B cell (primary cell): ENCODE measurements around the gene TMEM87A. TPM values are rescaled to one million over a fixed set of nuclear protein-coding genes. Genes with fewer than 3 reads are reported as not detected.

Experiments used
- ATAC-seq: fragments of 200-7000 bp; cut with Tn5 transposase; one replicate; pipeline ENCODE4 v1.10.0; 2021; ENCODE audit warnings: low read depth, mild to moderate bottlenecking, moderate number of reproducible peaks, moderate library complexity
- CTCF ChIA-PET: fragments of 350-600 bp; sonication (Branson Sonifier 250); formaldehyde crosslinking; loops from one replicate; lab custom pipeline; 2021; ENCODE audit warnings: antibody characterized with exemption, inconsistent platforms; lab: Charles Lee
- POLR2A ChIA-PET: fragments of 350-600 bp; sonication (Branson Sonifier 250); formaldehyde crosslinking; loops from one replicate; lab custom pipeline; 2021; ENCODE audit warnings: antibody characterized with exemption; lab: Charles Lee
- DNase-seq: peaks from one replicate; pipeline ENCODE4 v3.0.0; 2013
- H2AFZ ChIP-seq: 2 replicates; pipeline ENCODE4 v1.6.1; 2012; ENCODE audit warnings: mild to moderate bottlenecking, low read depth, low read length; ENCODE audit not compliant: insufficient read depth, poor library complexity, severe bottlenecking
- H3K27ac ChIP-seq, 2 donors: 1 replicate in 1 of 2; 2 replicates in 1 of 2; pipeline ENCODE4 v1.5.1; 2012 to 2013; ENCODE audit warnings: low read length in 2 of 2, mild to moderate bottlenecking in 2 of 2, moderate library complexity in 1 of 2
- H3K27me3 ChIP-seq, 4 experiments: fragments of 200-600 bp in 1 of 4; sonication (generic) in 1 of 4; replicated peaks in 1 of 4; 1 replicate in 2 of 4; 2 replicates in 2 of 4; pipeline versions ENCODE4 v1.6.1 to v1.7.0; 2013 to 2016; ENCODE audit warnings: low read length in 3 of 4, mild to moderate bottlenecking in 2 of 4, mixed read lengths in 1 of 4, moderate library complexity in 1 of 4; ENCODE audit not compliant: insufficient read depth in 4 of 4, control insufficient read depth in 3 of 4; ENCODE audit errors: control extremely low read depth in 1 of 4
- H3K36me3 ChIP-seq, 2 experiments: replicated peaks in 1 of 2; 1 replicate in 1 of 2; 2 replicates in 1 of 2; pipeline versions ENCODE4 v1.6.1 to v1.7.1; 2013; ENCODE audit warnings: low read length in 1 of 2; ENCODE audit not compliant: insufficient read depth in 2 of 2, control insufficient read depth in 1 of 2; ENCODE audit errors: control extremely low read depth in 1 of 2, extremely low read depth in 1 of 2
- H3K4me1 ChIP-seq, 2 donors: fragments of 200-600 bp in 1 of 2; sonication (generic) in 1 of 2; 1 replicate in 1 of 2; 2 replicates in 1 of 2; pipeline versions ENCODE4 v1.5.1 to v1.6.1; 2013 to 2017; ENCODE audit warnings: low read length in 2 of 2; ENCODE audit not compliant: control insufficient read depth in 2 of 2, insufficient read depth in 2 of 2
- H3K4me2 ChIP-seq: replicated peaks from 2 replicates; pipeline ENCODE3; 2012; ENCODE audit warnings: mild to moderate bottlenecking, low read depth, low read length; ENCODE audit not compliant: poor library complexity, severe bottlenecking
- H3K4me3 ChIP-seq, 5 experiments: fragments of 200-600 bp in 1 of 5; sonication (generic) in 1 of 5; 1 replicate in 3 of 5; 2 replicates in 2 of 5; pipeline versions ENCODE4 v1.5.1 to v1.7.0; 2011 to 2016; ENCODE audit warnings: low read length in 4 of 5, mild to moderate bottlenecking in 4 of 5, low read depth in 2 of 5, control low read depth in 1 of 5, moderate library complexity in 1 of 5; ENCODE audit not compliant: insufficient read depth in 1 of 5; ENCODE audit errors: control extremely low read depth in 1 of 5, extremely low read depth in 1 of 5
- H3K79me2 ChIP-seq: fragments of 200-600 bp; sonication (generic); one replicate; pipeline ENCODE4 v1.6.0; 2016; ENCODE audit warnings: low read length; ENCODE audit not compliant: control insufficient read depth, insufficient read depth
- H3K9ac ChIP-seq: fragments of 200-600 bp; sonication (generic); 2 replicates; pipeline ENCODE4 v1.6.1; 2017; ENCODE audit warnings: mild to moderate bottlenecking, low read length, moderate library complexity
- H3K9me3 ChIP-seq, 3 donors: one replicate each; pipeline versions ENCODE4 v1.6.1 to v1.7.1; 2013; ENCODE audit warnings: low read length in 2 of 3; ENCODE audit not compliant: control insufficient read depth in 2 of 3, insufficient read depth in 1 of 3; ENCODE audit errors: control extremely low read depth in 1 of 3
- H4K20me1 ChIP-seq: 2 replicates; pipeline ENCODE4 v1.6.0; 2012; ENCODE audit warnings: mild to moderate bottlenecking, low read length; ENCODE audit not compliant: insufficient read depth, control insufficient read depth, poor library complexity, severe bottlenecking
- H3K27ac Mint-ChIP-seq: one replicate; pipeline ENCODE4 v1.8.0; 2021; ENCODE audit warnings: mixed read lengths
- H3K27me3 Mint-ChIP-seq: one replicate; pipeline ENCODE4 v1.8.0; 2021; ENCODE audit warnings: mixed read lengths
- H3K4me1 Mint-ChIP-seq: one replicate; pipeline ENCODE4 v1.8.0; 2021; ENCODE audit warnings: mixed read lengths
- H3K4me3 Mint-ChIP-seq: one replicate; pipeline ENCODE4 v1.8.0; 2021; ENCODE audit warnings: mixed read lengths
- H3K9me3 Mint-ChIP-seq: one replicate; pipeline ENCODE4 v1.8.0; 2022; ENCODE audit warnings: mixed read lengths; ENCODE audit not compliant: insufficient read depth
- EZH2 ChIP-seq: IDR thresholded peaks from 2 replicates; pipeline ENCODE4 v1.6.1; 2012; ENCODE audit warnings: borderline replicate concordance, low read depth, mild to moderate bottlenecking, moderate library complexity, low read length; ENCODE audit not compliant: insufficient read depth, poor library complexity, severe bottlenecking
- WGBS: methylation state at CpG from one replicate; pipeline ENCODE4 v1.1.5; 2013; ENCODE audit warnings: missing lambda C conversion rate; ENCODE audit not compliant: insufficient coverage; 5-methylcytosine and 5-hydroxymethylcytosine counted together
- intact Hi-C: fragments of 100-400 bp; cut with micrococcal nuclease; formaldehyde crosslinking; loops from one replicate; pipeline ENCODE4 v1.10.0; 2022
- polyA plus RNA-seq: library from polyadenylated mRNA; depleted of rRNA; stranded (reverse); fragments of >200 nt; gene quantifications from 2 replicates; pipeline ENCODE4 v1.2.3, GENCODE V29; 2012
- total RNA-seq, 2 donors: library from RNA; stranded (reverse); fragments of 120-200 nt in 1 of 2; gene quantifications; 1 replicate in 1 of 2; 2 replicates in 1 of 2; pipeline versions ENCODE4 v1.2.3 to v1.2.4, GENCODE V29; 2013 to 2022
- TF ChIP-seq, protein P1 (sequence below): fragments of 200-600 bp; IDR thresholded peaks from one replicate; pipeline ENCODE4 v1.8.0; 2022; ENCODE audit warnings: antibody characterized with exemption, mild to moderate bottlenecking

Gene TMEM87A
- total and polyA plus RNA-seq, 2 donors (not counting 1 experiment from before 2014, with no cell fraction given): 14.5 to 61.5 TPM

DNA sequence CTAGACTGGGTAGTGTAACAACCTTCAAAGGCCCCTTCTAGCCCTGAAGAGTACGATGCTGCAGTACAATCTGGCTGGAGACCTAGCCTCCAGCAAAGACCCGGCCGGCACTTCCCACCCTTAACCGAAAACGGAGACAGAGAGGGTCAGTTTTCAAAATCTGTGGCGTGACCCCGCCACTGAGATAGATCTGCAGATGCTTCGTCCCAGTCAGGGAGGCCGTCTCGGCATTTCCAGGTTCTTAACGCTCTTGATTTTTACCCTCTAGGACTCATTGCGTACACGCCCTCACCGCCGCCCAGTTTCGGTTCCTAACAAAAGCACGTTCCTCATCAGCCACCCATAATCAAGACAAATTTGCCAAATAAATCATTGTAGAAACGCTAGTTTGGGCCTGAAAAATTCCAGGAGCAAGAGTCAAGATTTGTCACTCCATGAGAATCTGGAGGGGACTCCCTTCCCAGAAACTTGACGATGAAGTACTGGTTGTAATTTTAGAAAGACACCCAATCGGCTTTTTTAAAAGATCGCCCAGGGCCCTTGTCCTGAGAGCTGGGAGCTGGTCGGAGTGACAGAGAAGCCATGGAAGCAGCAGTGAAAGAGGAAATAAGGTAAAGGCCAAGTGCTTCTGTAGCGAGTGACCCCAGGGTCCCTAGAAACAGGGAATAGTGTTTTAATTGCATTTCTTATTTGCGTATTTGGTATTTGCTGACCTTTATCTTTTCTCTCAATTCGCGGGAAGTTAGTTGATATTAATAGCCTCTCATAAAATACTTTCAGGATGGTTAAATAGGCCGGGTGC, 868 bp upstream of the TMEM87A start:
- TF ChIP-seq, protein P1, sequence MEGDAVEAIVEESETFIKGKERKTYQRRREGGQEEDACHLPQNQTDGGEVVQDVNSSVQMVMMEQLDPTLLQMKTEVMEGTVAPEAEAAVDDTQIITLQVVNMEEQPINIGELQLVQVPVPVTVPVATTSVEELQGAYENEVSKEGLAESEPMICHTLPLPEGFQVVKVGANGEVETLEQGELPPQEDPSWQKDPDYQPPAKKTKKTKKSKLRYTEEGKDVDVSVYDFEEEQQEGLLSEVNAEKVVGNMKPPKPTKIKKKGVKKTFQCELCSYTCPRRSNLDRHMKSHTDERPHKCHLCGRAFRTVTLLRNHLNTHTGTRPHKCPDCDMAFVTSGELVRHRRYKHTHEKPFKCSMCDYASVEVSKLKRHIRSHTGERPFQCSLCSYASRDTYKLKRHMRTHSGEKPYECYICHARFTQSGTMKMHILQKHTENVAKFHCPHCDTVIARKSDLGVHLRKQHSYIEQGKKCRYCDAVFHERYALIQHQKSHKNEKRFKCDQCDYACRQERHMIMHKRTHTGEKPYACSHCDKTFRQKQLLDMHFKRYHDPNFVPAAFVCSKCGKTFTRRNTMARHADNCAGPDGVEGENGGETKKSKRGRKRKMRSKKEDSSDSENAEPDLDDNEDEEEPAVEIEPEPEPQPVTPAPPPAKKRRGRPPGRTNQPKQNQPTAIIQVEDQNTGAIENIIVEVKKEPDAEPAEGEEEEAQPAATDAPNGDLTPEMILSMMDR: no peak
- no peak for TF ChIP-seq EZH2
- CTCF ChIA-PET: interaction anchor here (0.9 to 1.1 kb wide), 2 partner anchors 54 to 65 kb away, joined by 3 read pairs; no protein-coding TSS in a partner anchor
- intact Hi-C loops: loop anchor here (1.0 to 10.0 kb wide), 9 partner anchors 55 to 857 kb away; partner anchors contain the start of genes EHD4, JMJD7, RTF1 and SNAP23
- H3K27me3 ChIP-seq: no peaks in the 10 kb centered on the region
- H3K27me3 Mint-ChIP-seq: no peaks in the 10 kb centered on the region
- H4K20me1 ChIP-seq: peaks cover 5% of the 10 kb centered on the region
- H3K4me1 ChIP-seq: peaks cover 26 to 28% of the 10 kb centered on the region in 2 donors
- H3K36me3 ChIP-seq: peaks cover 0 to 25% of the 10 kb centered on the region in 2 experiments
- peak overlapping the region; percentile 79 for H3K4me2 ChIP-seq
- WGBS: 3% methylated on average over 22 of the region's 27 CpGs
- peak overlapping the region; percentile 87 to 88 for H3K27ac ChIP-seq
- no peaks in the 10 kb centered on the region for H3K9me3 ChIP-seq
- peaks cover 53% of the 10 kb centered on the region for H3K4me1 Mint-ChIP-seq
- POLR2A ChIA-PET: interaction anchor here (0.6 to 0.7 kb wide), 3 partner anchors 53 to 942 kb away, joined by 3 to 5 read pairs (median 4); partner anchors contain the start of gene OIP5
- H3K9ac ChIP-seq: peak overlapping the region; percentile 79
- DNase-seq (peak; percentile 86), ATAC-seq (peak; percentile 42)
- H2AFZ ChIP-seq: peak overlapping the region; percentile 87
- peak overlapping the region; percentile 90 for H3K4me3 Mint-ChIP-seq
- peak overlapping the region; percentile 99 for H3K27ac Mint-ChIP-seq
- H3K4me3 ChIP-seq: peak overlapping the region; percentile 88 to 100 (median 88)
- H3K79me2 ChIP-seq: peaks cover 80% of the 10 kb centered on the region
- no peaks in the 10 kb centered on the region for H3K9me3 Mint-ChIP-seq
